ENCODE results near the gene BCORL1.

The BCORL1 gene

GRCh38 chrX:130014356-130014755 is 31.9 kb downstream of the BCORL1 start:
- no peak for DNase-seq (ENCODE audit: low spot score)

GRCh38 chrX:130014770-130015169 is 32.3 kb downstream of the BCORL1 start:
- no peak for DNase-seq (ENCODE audit: low spot score)

- no peak for DNase-seq (ENCODE audit: low spot score)
Measured at GRCh38 chrX:130015181-130015580, 32.7 kb downstream of the BCORL1 start.

- DNase-seq (ENCODE audit: low spot score) = no peak
Measured at GRCh38 chrX:130018143-130018542, 35.7 kb downstream of the BCORL1 start.

- DNase-seq (ENCODE audit: low spot score) = no peak
Measured at GRCh38 chrX:130020661-130021324, 38.4 kb downstream of the BCORL1 start.

- DNase-seq (ENCODE audit: low spot score) = peak; percentile 85
Measured at GRCh38 chrX:130024127-130024526, 41.7 kb downstream of the BCORL1 start.

GRCh38 chrX:130025256-130025655 is 42.8 kb downstream of the BCORL1 start:
- DNase-seq (ENCODE audit: low spot score) = no peak

GRCh38 chrX:130027569-130027968 is 45.1 kb downstream of the BCORL1 start:
- DNase-seq (ENCODE audit: low spot score) = no peak

- DNase-seq (ENCODE audit: low spot score) = peak; percentile 30
Measured at GRCh38 chrX:130028196-130028595, 45.8 kb downstream of the BCORL1 start.

- DNase-seq (ENCODE audit: low spot score) = no peak
Measured at GRCh38 chrX:130030826-130031225, 48.4 kb downstream of the BCORL1 start.

- no peak for DNase-seq (ENCODE audit: low spot score)
Measured at GRCh38 chrX:130032552-130032951, 50.1 kb downstream of the BCORL1 start.

GRCh38 chrX:130034178-130034577 is 51.7 kb downstream of the BCORL1 start:
- DNase-seq (ENCODE audit: low spot score) = no peak

- no peak for DNase-seq (ENCODE audit: low spot score)
Measured at GRCh38 chrX:130039847-130040246, 57.4 kb downstream of the BCORL1 start.

GRCh38 chrX:130047416-130047815 is 65.0 kb downstream of the BCORL1 start:
- DNase-seq (ENCODE audit: low spot score) = no peak

- no peak for DNase-seq (ENCODE audit: low spot score)
Measured at GRCh38 chrX:130048686-130049222, 66.3 kb downstream of the BCORL1 start.

- no peak for DNase-seq (ENCODE audit: low spot score)
Measured at GRCh38 chrX:130049821-130050220, 67.4 kb downstream of the BCORL1 start.

- no peak for DNase-seq (ENCODE audit: low spot score)
Measured at GRCh38 chrX:130051176-130051845, 68.9 kb downstream of the BCORL1 start.

GRCh38 chrX:130053236-130053635 is 70.8 kb downstream of the BCORL1 start:
- DNase-seq (ENCODE audit: low spot score) = no peak

GRCh38 chrX:130055103-130055502 is 72.7 kb downstream of the BCORL1 start:
- no peak for DNase-seq (ENCODE audit: low spot score)

GRCh38 chrX:130055899-130056298 is 73.5 kb downstream of the BCORL1 start:
- no peak for DNase-seq (ENCODE audit: low spot score)

GRCh38 chrX:130057209-130057608 is 74.8 kb downstream of the BCORL1 start:
- DNase-seq (ENCODE audit: low spot score) = no peak

- no peak for DNase-seq (ENCODE audit: low spot score)
Measured at GRCh38 chrX:130058652-130059051, 76.2 kb downstream of the BCORL1 start.

Measured in NAMALWA (cell line).